SK-N-SH (cell line): ENCODE results near the gene MRPS23. TPM values are rescaled to one million over a fixed set of nuclear protein-coding genes. Genes with fewer than 3 reads are reported as not detected.

Experiments
- CTCF ChIA-PET: fragments of 300-600, 350-600 bp; formaldehyde crosslinking; extraction: SDS; loops from one replicate; lab custom pipeline; 2021; lab: Yijun Ruan, JAX
- POLR2A ChIA-PET: fragments of 350-600 bp; sonication (Branson Sonifier 250); formaldehyde crosslinking; extraction: SDS; loops from one replicate; lab custom pipeline; 2020; ENCODE audit warnings: antibody characterized with exemption, inconsistent platforms; lab: Yijun Ruan, JAX
- DNase-seq: peaks from one replicate; pipeline ENCODE4 v3.0.0; 2012
- H2AFZ ChIP-seq: fragments of 200-600 bp; sonication (generic); 2 replicates; pipeline ENCODE4 v1.8.1; 2016; ENCODE audit warnings: antibody characterized with exemption, mild to moderate bottlenecking, low read depth
- H3F3A ChIP-seq: fragments of 200-600 bp; sonication (generic); replicated peaks from 2 replicates; pipeline ENCODE3; 2016; ENCODE audit warnings: antibody characterized with exemption, mild to moderate bottlenecking; ENCODE audit not compliant: insufficient read depth
- H3K27ac ChIP-seq, 2 experiments: fragments of 200-500 bp in 1 of 2; fragments of 200-600 bp in 1 of 2; sonication (Bioruptor generic) in 1 of 2; sonication (generic), shearing (Covaris generic) in 1 of 2; 2 replicates each; pipeline versions ENCODE4 v1.5.1 to v1.6.1; 2014 to 2016; ENCODE audit warnings: low read depth in 2 of 2, inconsistent platforms in 1 of 2, low read length in 1 of 2, mild to moderate bottlenecking in 1 of 2, mixed read lengths in 1 of 2
- H3K27me3 ChIP-seq: fragments of 200-600 bp; sonication (generic), shearing (Covaris generic); 2 replicates; pipeline ENCODE4 v1.6.1; 2016; ENCODE audit warnings: mixed run types; ENCODE audit not compliant: insufficient read depth
- H3K36me3 ChIP-seq, 2 experiments: fragments of 200-500 bp in 1 of 2; fragments of 200-600 bp in 1 of 2; sonication (Bioruptor generic) in 1 of 2; sonication (generic) in 1 of 2; replicated peaks in 1 of 2; 2 replicates each; pipeline versions ENCODE3 to v1.5.1; 2014 to 2016; ENCODE audit warnings: low read length in 1 of 2, mild to moderate bottlenecking in 1 of 2; ENCODE audit not compliant: insufficient read depth in 2 of 2, control insufficient read depth in 1 of 2
- H3K4me1 ChIP-seq, 2 experiments: fragments of 200-500 bp in 1 of 2; fragments of 200-600 bp in 1 of 2; sonication (Bioruptor generic) in 1 of 2; sonication (generic), shearing (Covaris generic) in 1 of 2; 2 replicates each; pipeline versions ENCODE4 v1.5.1 to v1.6.1; 2014 to 2016; ENCODE audit warnings: low read depth in 1 of 2, low read length in 1 of 2, mixed run types in 1 of 2; ENCODE audit not compliant: insufficient read depth in 2 of 2, control insufficient read depth in 1 of 2
- H3K4me2 ChIP-seq: fragments of 200-600 bp; sonication (generic), shearing (Covaris generic); 2 replicates; pipeline ENCODE4 v1.6.1; 2017; ENCODE audit warnings: mixed run types
- H3K4me3 ChIP-seq, 2 experiments: fragments of 200-500 bp in 1 of 2; fragments of 200-600 bp in 1 of 2; sonication (Bioruptor generic) in 1 of 2; sonication (generic), shearing (Covaris generic) in 1 of 2; 2 replicates each; pipeline versions ENCODE4 v1.5.1 to v1.8.1; 2014 to 2016; ENCODE audit warnings: low read depth in 2 of 2, inconsistent platforms in 1 of 2, low read length in 1 of 2, mild to moderate bottlenecking in 1 of 2, mixed read lengths in 1 of 2, moderate library complexity in 1 of 2
- H3K79me2 ChIP-seq: fragments of 200-600 bp; sonication (generic); 2 replicates; pipeline ENCODE4 v1.8.1; 2017; ENCODE audit warnings: mild to moderate bottlenecking; ENCODE audit not compliant: insufficient read depth
- H3K9ac ChIP-seq: fragments of 200-600 bp; sonication (generic); 2 replicates; pipeline ENCODE4 v1.6.1; 2017; ENCODE audit warnings: mixed run types
- H3K9me2 ChIP-seq: fragments of 200-600 bp; sonication (generic); 2 replicates; pipeline ENCODE4 v1.6.1; 2017; ENCODE audit warnings: mixed run types
- H3K9me3 ChIP-seq: fragments of 200-600 bp; sonication (generic); 2 replicates; pipeline ENCODE4 v1.6.1; 2017; ENCODE audit warnings: mixed run types, mild to moderate bottlenecking, moderate library complexity
- H4K20me1 ChIP-seq: fragments of 200-600 bp; sonication (generic); 2 replicates; pipeline ENCODE4 v1.6.1; 2017; ENCODE audit warnings: mild to moderate bottlenecking, mixed run types; ENCODE audit not compliant: insufficient read depth
- CHD2 ChIP-seq: fragments of 150-350 bp; IDR thresholded peaks from 2 replicates; pipeline ENCODE4 v1.6.1; 2018; ENCODE audit warnings: low read length; ENCODE audit not compliant: partially characterized antibody
- CTCF ChIP-seq: fragments of 200-600 bp; sonication (generic); IDR thresholded peaks from 2 replicates; pipeline ENCODE4 v1.6.1; 2017; ENCODE audit warnings: antibody characterized with exemption, mild to moderate bottlenecking, moderate library complexity
- EP300 ChIP-seq, 2 experiments: IDR thresholded peaks; 2 replicates each; pipeline versions ENCODE4 v1.4.0 to v1.6.1; 2012; ENCODE audit warnings: borderline replicate concordance in 1 of 2, low read depth in 1 of 2, low read length in 1 of 2
- EZH2phosphoT487 ChIP-seq: fragments of 200-600 bp; sonication (generic); IDR thresholded peaks from 2 replicates; pipeline ENCODE4 v1.6.1; 2017; ENCODE audit warnings: low read depth, mixed run types, mild to moderate bottlenecking, antibody characterized with exemption, moderate library complexity, borderline replicate concordance
- FOSL2 ChIP-seq: IDR thresholded peaks from 2 replicates; pipeline ENCODE4 v1.4.0; 2012; ENCODE audit warnings: low read depth, mild to moderate bottlenecking, moderate library complexity, borderline replicate concordance
- GATA2 ChIP-seq: sonication (generic); formaldehyde crosslinking; IDR thresholded peaks from 2 replicates; pipeline ENCODE4 v1.5.0; 2020; ENCODE audit warnings: mild to moderate bottlenecking, missing genetic modification reagents
- JUND ChIP-seq: IDR thresholded peaks from 2 replicates; pipeline ENCODE4 v1.4.0; 2012
- MEF2A ChIP-seq: IDR thresholded peaks from 2 replicates; pipeline ENCODE4 v1.4.0; 2012; ENCODE audit warnings: low read depth, borderline replicate concordance
- NFIC ChIP-seq: IDR thresholded peaks from 2 replicates; pipeline ENCODE4 v1.4.0; 2012; ENCODE audit warnings: borderline replicate concordance
- NRF1 ChIP-seq: IDR thresholded peaks from 2 replicates; pipeline ENCODE4 v1.6.1; 2012; ENCODE audit warnings: low read depth, mild to moderate bottlenecking, low read length
- PBX3 ChIP-seq: IDR thresholded peaks from 2 replicates; pipeline ENCODE4; 2012
- RCOR1 ChIP-seq: fragments of 150-350 bp; IDR thresholded peaks from 2 replicates; pipeline ENCODE4 v1.6.1; 2017; ENCODE audit warnings: antibody characterized with exemption, low read length
- REST ChIP-seq: IDR thresholded peaks from 2 replicates; pipeline ENCODE4 v1.6.1; 2012; ENCODE audit warnings: mild to moderate bottlenecking, low read depth, low read length, moderate library complexity
- RXRA ChIP-seq: IDR thresholded peaks from 2 replicates; pipeline ENCODE4 v1.4.0; 2012; ENCODE audit warnings: low read depth, mild to moderate bottlenecking, borderline replicate concordance
- WGBS: methylation state at CpG from one replicate; pipeline ENCODE4 v1.1.6; 2017; ENCODE audit warnings: low lambda C conversion rate; 5-methylcytosine and 5-hydroxymethylcytosine counted together
- polyA plus RNA-seq, 3 experiments: library from polyadenylated mRNA; depleted of rRNA; stranded (reverse); fragments of >200 nt; gene quantifications; 2 replicates each; pipeline ENCODE4 v1.2.3, GENCODE V29; 2012

Gene MRPS23
- polyA plus RNA-seq, 1 of the 3 experiments (the other 2 are of a cell fraction) = 105 TPM

- Histone ChIP-seq H3K4me3 (no peak overlapping the region), H3F3A (no peaks in the 10 kb centered on the region), H4K20me1 (no peaks in the 10 kb centered on the region), H3K4me1 (peaks cover 0 to 4% of the 10 kb centered on the region in 2 experiments; a peak in 1 of 4 replicates), H3K9me2 (no peaks in the 10 kb centered on the region), H3K4me2 (no peak overlapping the region), H3K27ac (no peak overlapping the region), H3K9ac (no peak overlapping the region), H2AFZ (no peak overlapping the region), H3K9me3 (no peaks in the 10 kb centered on the region), H3K27me3 (no peaks in the 10 kb centered on the region), H3K79me2 (no peaks in the 10 kb centered on the region), H3K36me3 (no peaks in the 10 kb centered on the region)
- CTCF ChIA-PET = interaction anchor here (0.9 to 4.3 kb wide), 3 partner anchors 15 to 30 kb away, joined by 3 to 25 read pairs (median 3); no protein-coding TSS in a partner anchor
- TF ChIP-seq NFIC = no peak
- no peak for TF ChIP-seq PBX3
- no peak for TF ChIP-seq EP300 (IDR thresholded peaks at IDR 0.05; ENCODE audit: borderline replicate concordance in 1 of 2, low read depth in 1 of 2, low read length in 1 of 2)
- no peak for TF ChIP-seq RCOR1
- no peak for TF ChIP-seq JUND
- TF ChIP-seq FOSL2 = no peak
- TF ChIP-seq GATA2 (CRISPR knock-in tag) = no peak
- no peak for TF ChIP-seq EZH2phosphoT487
- TF ChIP-seq CHD2 = no peak
- no peak for TF ChIP-seq NRF1
- TF ChIP-seq REST = no peak
- no peak for TF ChIP-seq MEF2A
- no peak for TF ChIP-seq RXRA
- TF ChIP-seq CTCF = no peak
- no peak for DNase-seq
- POLR2A ChIA-PET = no interaction called here
- WGBS = 18% methylated on average over 4 of the region's 4 CpGs
Measured at GRCh38 chr17:57803021-57803420, 46.8 kb downstream of the MRPS23 start.
